Duodenal mucosa (tissue), 2 donors: ENCODE measurements around the gene ADRA1B.

Experiments
- H3K27ac ChIP-seq: one replicate; pipeline ENCODE4 v1.7.0; 2013; ENCODE audit warnings: low read depth, low read length
- H3K27me3 ChIP-seq, 2 donors: one replicate each; pipeline ENCODE4 v1.7.0; 2013; ENCODE audit warnings: low read length in 2 of 2, control low read depth in 1 of 2; ENCODE audit not compliant: insufficient read depth in 2 of 2, control insufficient read depth in 1 of 2
- H3K36me3 ChIP-seq, 2 donors: one replicate each; pipeline ENCODE4 v1.7.0; 2013; ENCODE audit warnings: low read length in 2 of 2, control low read depth in 1 of 2; ENCODE audit not compliant: insufficient read depth in 2 of 2, control insufficient read depth in 1 of 2
- H3K4me1 ChIP-seq, 2 donors: one replicate each; pipeline ENCODE4 v1.7.0; 2013; ENCODE audit warnings: low read length in 2 of 2, control low read depth in 1 of 2; ENCODE audit not compliant: insufficient read depth in 2 of 2, control insufficient read depth in 1 of 2
- H3K4me3 ChIP-seq, 2 donors: one replicate each; pipeline ENCODE4 v1.7.0; 2013; ENCODE audit warnings: low read length in 2 of 2, low read depth in 1 of 2
- H3K9ac ChIP-seq, 2 donors: one replicate each; pipeline ENCODE4 v1.7.0; 2013; ENCODE audit warnings: low read length in 2 of 2, low read depth in 1 of 2
- H3K9me3 ChIP-seq, 2 donors: one replicate each; pipeline ENCODE4 v1.7.0; 2013; ENCODE audit warnings: low read length in 2 of 2, control low read depth in 1 of 2; ENCODE audit not compliant: control insufficient read depth in 1 of 2

The ADRA1B gene

GRCh38 chr5:159899067-159900049 lies 16.9 kb upstream of the ADRA1B start:
- H3K27ac ChIP-seq: no peak overlapping the region
- H3K4me1 ChIP-seq: no peaks in the 10 kb centered on the region
- H3K4me3 ChIP-seq: no peak overlapping the region
- H3K36me3 ChIP-seq: no peaks in the 10 kb centered on the region
- no peaks in the 10 kb centered on the region for H3K9me3 ChIP-seq
- H3K9ac ChIP-seq: no peak overlapping the region
- no peaks in the 10 kb centered on the region for H3K27me3 ChIP-seq

GRCh38 chr5:159901308-159901707 lies 15.0 kb upstream of the ADRA1B start:
- no peaks in the 10 kb centered on the region for H3K9me3 ChIP-seq
- H3K27ac ChIP-seq: no peak overlapping the region
- no peaks in the 10 kb centered on the region for H3K36me3 ChIP-seq
- no peaks in the 10 kb centered on the region for H3K4me1 ChIP-seq
- no peak overlapping the region for H3K4me3 ChIP-seq
- no peaks in the 10 kb centered on the region for H3K27me3 ChIP-seq
- H3K9ac ChIP-seq: no peak overlapping the region

GRCh38 chr5:159901772-159902171 lies 14.5 kb upstream of the ADRA1B start:
- Histone ChIP-seq H3K9ac (no peak overlapping the region), H3K27ac (no peak overlapping the region), H3K9me3 (no peaks in the 10 kb centered on the region), H3K4me3 (no peak overlapping the region), H3K4me1 (peaks cover 0 to 3% of the 10 kb centered on the region in 2 donors), H3K36me3 (no peaks in the 10 kb centered on the region), H3K27me3 (no peaks in the 10 kb centered on the region)

GRCh38 chr5:159902444-159903121 lies 13.7 kb upstream of the ADRA1B start:
- Histone ChIP-seq H3K27me3 (no peaks in the 10 kb centered on the region), H3K9me3 (no peaks in the 10 kb centered on the region), H3K27ac (no peak overlapping the region), H3K9ac (no peak overlapping the region), H3K36me3 (no peaks in the 10 kb centered on the region), H3K4me1 (peaks cover 0 to 7% of the 10 kb centered on the region in 2 donors), H3K4me3 (no peak overlapping the region)

- peaks cover 0 to 7% of the 10 kb centered on the region in 2 donors for H3K4me1 ChIP-seq
- no peaks in the 10 kb centered on the region for H3K36me3 ChIP-seq
- no peaks in the 10 kb centered on the region for H3K9me3 ChIP-seq
- no peak overlapping the region for H3K9ac ChIP-seq
- no peaks in the 10 kb centered on the region for H3K27me3 ChIP-seq
- H3K27ac ChIP-seq: no peak overlapping the region
- no peak overlapping the region for H3K4me3 ChIP-seq
Measured at GRCh38 chr5:159903131-159903530, 13.2 kb upstream of the ADRA1B start.

GRCh38 chr5:159904874-159905273 lies 11.4 kb upstream of the ADRA1B start:
- Histone ChIP-seq H3K9me3 (no peaks in the 10 kb centered on the region), H3K4me1 (peaks cover 0 to 7% of the 10 kb centered on the region in 2 donors), H3K27me3 (peaks cover 0 to 3% of the 10 kb centered on the region in 2 donors), H3K9ac (no peak overlapping the region), H3K4me3 (no peak overlapping the region), H3K36me3 (no peaks in the 10 kb centered on the region), H3K27ac (no peak overlapping the region)

- Histone ChIP-seq H3K36me3 (no peaks in the 10 kb centered on the region), H3K4me3 (no peak overlapping the region), H3K4me1 (peaks cover 0 to 7% of the 10 kb centered on the region in 2 donors), H3K27me3 (peaks cover 0 to 3% of the 10 kb centered on the region in 2 donors), H3K9ac (no peak overlapping the region), H3K27ac (no peak overlapping the region), H3K9me3 (no peaks in the 10 kb centered on the region)
Measured at GRCh38 chr5:159905496-159905895, 10.8 kb upstream of the ADRA1B start.

GRCh38 chr5:159906463-159906862 lies 9.8 kb upstream of the ADRA1B start:
- H3K4me1 ChIP-seq: peaks cover 0 to 7% of the 10 kb centered on the region in 2 donors
- H3K27ac ChIP-seq: no peak overlapping the region
- H3K9ac ChIP-seq: no peak overlapping the region
- peaks cover 0 to 3% of the 10 kb centered on the region in 2 donors for H3K27me3 ChIP-seq
- H3K9me3 ChIP-seq: no peaks in the 10 kb centered on the region
- no peaks in the 10 kb centered on the region for H3K36me3 ChIP-seq
- H3K4me3 ChIP-seq: no peak overlapping the region

- Histone ChIP-seq H3K9ac (no peak overlapping the region), H3K27ac (no peak overlapping the region), H3K27me3 (peaks cover 0 to 3% of the 10 kb centered on the region in 2 donors), H3K4me3 (no peak overlapping the region), H3K4me1 (peaks cover 0 to 12% of the 10 kb centered on the region in 2 donors), H3K9me3 (no peaks in the 10 kb centered on the region), H3K36me3 (no peaks in the 10 kb centered on the region)
Measured at GRCh38 chr5:159906943-159907342, 9.3 kb upstream of the ADRA1B start.
